HUES6 (cell line): ENCODE results near the gene FRYL.
"Not testable (repeated sequence)": the region's sequence is repeated elsewhere in the genome, so short reads cannot be mapped to it uniquely, and the experiment has no call there.

Source experiments
- H3K27ac ChIP-seq: 2 replicates; pipeline ENCODE4 v1.7.0; 2013; ENCODE audit warnings: low read depth, mild to moderate bottlenecking, low read length, inconsistent platforms
- H3K27me3 ChIP-seq: 2 replicates; pipeline ENCODE4 v1.6.1; 2013; ENCODE audit warnings: low read length; ENCODE audit not compliant: control insufficient read depth, insufficient read depth
- H3K36me3 ChIP-seq: 2 replicates; pipeline ENCODE4 v1.6.1; 2013; ENCODE audit warnings: low read length; ENCODE audit not compliant: control insufficient read depth, insufficient read depth
- H3K4me1 ChIP-seq: 2 replicates; pipeline ENCODE4 v1.6.1; 2013; ENCODE audit warnings: low read length; ENCODE audit not compliant: control insufficient read depth, insufficient read depth
- H3K4me3 ChIP-seq: 2 replicates; pipeline ENCODE4 v1.5.1; 2013; ENCODE audit warnings: low read depth, low read length
- H3K9ac ChIP-seq: one replicate; pipeline ENCODE4 v1.6.1; 2013; ENCODE audit warnings: mild to moderate bottlenecking, low read length
- H3K9me3 ChIP-seq: 2 replicates; pipeline ENCODE4 v1.6.1; 2013; ENCODE audit warnings: low read depth, low read length; ENCODE audit not compliant: control insufficient read depth, insufficient read depth

The FRYL gene

DNA sequence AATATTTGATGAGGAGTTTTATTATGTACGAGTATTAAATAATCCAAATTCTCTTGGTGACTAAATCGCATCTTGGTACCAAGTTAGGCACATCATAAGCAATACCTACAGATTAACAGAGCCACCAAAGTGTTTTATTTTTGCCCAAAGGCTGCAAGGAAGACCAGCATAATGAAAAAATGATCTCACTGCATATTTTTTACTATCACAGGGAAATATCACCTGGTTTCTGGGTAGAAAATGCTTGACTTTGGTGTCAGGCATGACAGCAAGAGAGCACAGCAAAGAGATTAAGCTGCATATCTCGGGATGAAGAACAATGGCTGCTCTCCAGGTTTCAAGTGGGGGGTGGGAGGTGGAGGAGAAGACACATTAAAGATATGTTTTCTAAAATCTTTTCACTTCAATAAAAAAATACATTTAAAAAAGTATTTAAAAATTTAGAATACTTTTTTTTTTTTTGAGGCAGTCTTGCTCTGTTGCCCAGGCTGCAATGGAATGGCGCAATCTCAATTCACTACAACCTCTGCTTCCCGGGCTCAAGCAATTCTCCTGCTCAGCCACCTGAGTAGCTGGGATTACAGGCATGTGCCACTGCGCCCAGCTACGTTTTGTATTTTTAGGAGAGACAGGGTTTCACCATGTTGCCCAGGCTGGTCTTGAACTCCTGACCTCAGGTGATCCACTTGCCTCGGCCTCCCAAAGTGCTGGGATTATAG lies 86.1 kb downstream of the FRYL start:
- no peaks in the 10 kb centered on the region for H3K9me3 ChIP-seq
- H3K4me3 ChIP-seq, result no peak overlapping the region
- H3K36me3 ChIP-seq, result no peaks in the 10 kb centered on the region
- no peak overlapping the region for H3K9ac ChIP-seq
- H3K4me1 ChIP-seq, result peaks cover 36% of the 10 kb centered on the region
- H3K27me3 ChIP-seq, result no peaks in the 10 kb centered on the region
- no peak overlapping the region for H3K27ac ChIP-seq

DNA sequence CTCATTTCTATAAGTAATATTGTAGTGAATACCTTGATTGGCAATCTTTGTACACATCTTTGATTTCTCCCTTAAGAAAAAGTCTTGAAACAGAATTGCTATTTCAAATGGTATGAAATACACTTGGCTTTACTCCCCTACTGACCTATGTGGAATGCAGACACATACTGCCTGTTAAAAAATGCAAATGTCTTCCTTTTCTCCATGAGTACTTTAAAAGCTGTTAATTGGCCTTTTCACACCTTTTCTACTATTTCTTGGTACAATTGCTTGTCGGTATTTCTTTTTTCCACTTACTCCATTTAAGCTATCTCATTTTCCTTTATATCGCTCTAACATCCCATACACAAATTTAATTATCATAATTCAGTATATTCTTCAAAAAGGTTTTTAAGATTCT lies 87.2 kb downstream of the FRYL start:
- H3K4me1 ChIP-seq, result peaks cover 27% of the 10 kb centered on the region
- no peak overlapping the region for H3K4me3 ChIP-seq
- no peaks in the 10 kb centered on the region for H3K9me3 ChIP-seq
- peak overlapping the region; percentile 57 for H3K27ac ChIP-seq
- H3K36me3 ChIP-seq, result no peaks in the 10 kb centered on the region
- no peak overlapping the region for H3K9ac ChIP-seq
- H3K27me3 ChIP-seq, result no peaks in the 10 kb centered on the region

DNA sequence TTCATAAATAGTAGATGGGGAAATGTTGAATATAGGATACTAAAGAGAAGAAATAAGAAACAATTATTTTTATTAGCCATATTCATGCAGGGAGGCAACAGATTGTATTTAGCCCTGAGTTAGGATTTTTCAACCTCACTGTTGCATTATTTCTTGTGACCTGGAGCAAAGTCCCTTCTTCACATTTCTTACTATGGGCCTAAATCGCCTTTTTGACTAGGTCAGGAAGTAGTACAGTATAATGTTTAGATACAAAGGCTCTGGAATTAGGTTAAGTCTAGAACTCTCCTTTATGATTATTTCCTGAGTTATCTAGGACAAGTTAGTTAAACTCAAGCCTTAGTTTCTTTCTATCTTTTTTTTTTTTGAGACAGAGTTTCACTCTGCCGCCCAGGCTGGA lies 88.0 kb downstream of the FRYL start:
- 0 out of 2 replicates have a peak overlapping the region, but pooled peaks have one; percentile 57 for H3K27ac ChIP-seq
- H3K27me3 ChIP-seq, result no peaks in the 10 kb centered on the region
- no peak overlapping the region for H3K9ac ChIP-seq
- H3K36me3 ChIP-seq, result no peaks in the 10 kb centered on the region
- H3K4me1 ChIP-seq, result peaks cover 31% of the 10 kb centered on the region
- H3K4me3 ChIP-seq, result no peak overlapping the region
- no peaks in the 10 kb centered on the region for H3K9me3 ChIP-seq

DNA sequence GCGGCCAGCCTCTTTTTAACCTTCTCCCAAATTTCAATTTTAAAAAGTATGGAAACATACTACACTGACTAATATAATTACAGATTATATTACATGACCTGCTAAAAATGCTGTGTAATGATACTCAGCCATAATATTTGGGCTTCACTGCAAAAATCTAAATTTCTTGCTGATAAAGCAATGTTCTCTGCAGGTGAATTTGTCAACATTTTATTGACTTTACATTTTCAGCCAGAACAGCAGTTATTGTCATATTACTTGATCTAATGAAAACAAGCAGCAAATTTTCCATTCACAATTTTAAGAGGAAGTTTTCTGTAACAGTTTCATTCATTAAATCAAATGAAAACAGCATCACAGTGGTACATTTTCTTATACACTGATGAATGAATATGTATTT lies 91.1 kb downstream of the FRYL start:
- H3K36me3 ChIP-seq, result no peaks in the 10 kb centered on the region
- no peaks in the 10 kb centered on the region for H3K9me3 ChIP-seq
- no peaks in the 10 kb centered on the region for H3K27me3 ChIP-seq
- no peak overlapping the region for H3K4me3 ChIP-seq
- no peak overlapping the region for H3K27ac ChIP-seq
- H3K9ac ChIP-seq, result no peak overlapping the region
- H3K4me1 ChIP-seq, result peaks cover 23% of the 10 kb centered on the region

DNA sequence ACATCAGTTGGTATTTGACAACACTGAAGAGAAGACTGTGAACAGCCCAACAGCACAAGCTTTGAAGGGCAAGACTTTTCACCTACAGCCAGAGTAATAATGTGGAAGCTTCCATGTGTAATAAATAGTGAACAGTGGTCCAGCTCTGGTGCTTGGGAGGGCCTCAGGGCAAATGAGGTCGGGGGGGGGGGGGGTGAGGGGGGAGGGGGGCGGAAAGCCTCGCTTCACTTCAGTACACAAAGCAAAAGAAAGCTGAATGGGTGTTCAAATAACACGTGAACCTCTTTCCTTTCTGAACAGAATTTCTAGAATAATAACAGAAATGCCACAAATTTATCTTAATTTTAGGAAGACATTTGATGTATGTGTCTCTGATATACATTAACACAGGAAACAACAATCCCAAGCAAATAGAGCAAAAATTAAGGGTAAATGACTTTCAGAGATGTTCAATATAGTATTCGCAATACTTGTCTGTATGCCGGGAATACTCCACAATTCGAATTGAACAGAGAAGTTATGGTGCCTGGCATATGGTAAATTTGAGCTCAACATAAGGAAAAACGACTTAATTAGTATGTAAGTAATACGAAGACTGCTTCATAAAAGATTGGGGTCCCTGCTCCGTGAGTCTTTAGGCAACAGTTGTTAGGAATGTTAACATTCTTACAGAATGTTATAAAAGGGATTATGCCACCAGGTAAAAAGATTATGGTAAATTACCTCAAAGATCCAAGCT lies 92.6 kb downstream of the FRYL start:
- no peak overlapping the region for H3K9ac ChIP-seq
- H3K27ac ChIP-seq, result no peak overlapping the region
- H3K4me1 ChIP-seq, result peaks cover 8% of the 10 kb centered on the region
- no peaks in the 10 kb centered on the region for H3K36me3 ChIP-seq
- no peaks in the 10 kb centered on the region for H3K9me3 ChIP-seq
- no peaks in the 10 kb centered on the region for H3K27me3 ChIP-seq
- no peak overlapping the region for H3K4me3 ChIP-seq

DNA sequence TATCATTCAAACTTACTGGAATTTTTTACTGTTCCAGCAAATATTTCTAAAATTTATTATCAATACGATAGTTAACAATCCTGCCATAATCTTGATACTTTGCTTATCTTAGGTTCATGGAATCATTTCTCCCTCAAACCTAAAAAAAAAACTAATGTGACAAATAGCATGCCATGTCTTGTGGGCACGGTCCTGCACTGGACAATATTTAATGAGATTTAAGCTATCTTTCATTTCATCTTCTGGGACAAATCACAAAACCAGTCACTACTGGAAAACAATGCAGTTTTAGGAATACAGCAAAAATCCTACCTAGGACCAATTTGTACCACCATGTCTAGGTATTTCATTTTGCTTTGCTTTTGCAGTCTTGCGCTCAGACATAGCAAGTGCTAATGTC lies 93.7 kb downstream of the FRYL start:
- Histone ChIP-seq H3K27me3 (no peaks in the 10 kb centered on the region), H3K4me3 (no peak overlapping the region), H3K9ac (no peak overlapping the region), H3K9me3 (no peaks in the 10 kb centered on the region), H3K4me1 (peaks cover 7% of the 10 kb centered on the region), H3K27ac (no peak overlapping the region), H3K36me3 (no peaks in the 10 kb centered on the region)

DNA sequence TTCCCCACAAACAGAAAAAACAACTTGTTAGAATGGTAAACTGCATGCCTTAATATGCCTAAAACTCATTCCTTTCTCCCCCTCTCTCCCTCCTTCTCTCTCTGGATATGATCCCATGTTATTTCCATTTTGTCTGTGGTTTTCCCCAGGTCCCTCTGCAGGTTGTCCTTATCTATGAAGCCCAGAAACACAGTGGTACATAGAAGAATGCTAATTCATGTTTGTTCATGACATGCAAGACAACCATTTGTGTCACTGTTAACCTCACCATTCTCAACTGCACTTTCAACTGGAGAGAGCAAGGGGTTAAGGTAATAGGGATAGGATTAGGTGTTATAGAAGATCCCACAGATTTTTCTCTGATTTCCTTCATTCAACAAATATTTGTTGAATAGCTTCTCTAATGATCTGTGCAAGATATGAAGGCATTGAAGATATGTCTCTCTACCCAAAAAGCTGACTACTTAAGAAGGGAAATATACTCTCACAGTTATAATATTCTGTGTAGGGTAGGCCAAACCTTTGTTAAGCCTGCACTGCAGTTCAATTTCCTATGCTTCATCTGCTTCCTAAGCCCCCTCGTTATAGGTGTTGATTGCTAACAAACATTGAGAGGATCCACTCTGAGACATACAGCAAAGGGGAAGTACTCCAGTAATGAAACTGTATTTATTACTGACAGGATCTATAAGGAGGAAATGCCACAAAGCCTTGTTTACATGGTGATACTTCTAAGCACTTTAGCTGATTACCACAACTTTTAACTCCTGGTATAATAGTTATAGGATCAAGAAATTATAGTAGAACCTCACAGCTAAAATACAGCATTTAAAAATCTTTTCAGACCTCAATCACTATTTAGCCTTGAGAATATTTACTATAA lies 96.1 kb downstream of the FRYL start:
- no peak overlapping the region for H3K9ac ChIP-seq
- peaks cover 7% of the 10 kb centered on the region for H3K4me1 ChIP-seq
- H3K4me3 ChIP-seq, result no peak overlapping the region
- H3K9me3 ChIP-seq, result no peaks in the 10 kb centered on the region
- no peak overlapping the region for H3K27ac ChIP-seq
- H3K27me3 ChIP-seq, result no peaks in the 10 kb centered on the region
- no peaks in the 10 kb centered on the region for H3K36me3 ChIP-seq

DNA sequence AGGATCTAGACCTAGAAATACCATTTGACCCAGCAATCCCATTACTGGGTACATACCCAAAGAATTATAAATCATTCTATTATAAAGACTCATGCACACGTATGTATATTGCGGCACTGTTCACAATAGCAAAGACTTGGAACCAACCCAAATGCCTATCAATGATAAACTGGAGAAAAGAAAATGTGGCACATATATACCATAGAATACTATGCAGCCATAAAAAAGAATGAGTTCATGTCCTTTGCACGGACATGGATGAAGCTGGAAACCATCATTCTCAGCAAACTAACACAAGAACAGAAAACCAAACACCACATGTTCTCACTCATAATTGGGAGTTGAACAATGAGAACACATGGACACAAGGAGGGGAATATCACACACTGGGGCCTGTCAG lies 97.2 kb downstream of the FRYL start:
- not testable (repeated sequence) for H3K27ac ChIP-seq, H3K4me1 ChIP-seq, H3K27me3 ChIP-seq, H3K36me3 ChIP-seq, H3K9ac ChIP-seq, H3K4me3 ChIP-seq, H3K9me3 ChIP-seq

DNA sequence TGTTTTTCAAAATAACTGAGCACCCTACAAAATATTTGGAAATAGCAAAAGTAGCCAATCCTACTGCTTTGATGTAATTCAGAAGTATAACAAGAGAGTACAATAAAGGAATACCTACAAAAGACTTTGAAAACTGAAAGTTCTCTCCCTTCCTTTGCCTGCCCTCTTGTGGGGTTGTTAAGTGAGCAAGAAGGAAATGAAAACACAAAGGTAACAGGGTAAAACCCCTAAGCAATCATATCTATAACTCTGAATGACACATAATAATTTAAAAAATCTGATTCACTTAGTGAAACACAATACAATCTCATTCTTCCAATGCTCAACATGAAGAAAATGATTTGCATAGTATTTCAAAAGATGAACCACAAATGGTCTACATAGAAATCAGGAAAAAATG lies 98.2 kb downstream of the FRYL start:
- Histone ChIP-seq H3K9me3 (no peaks in the 10 kb centered on the region), H3K4me3 (no peak overlapping the region), H3K27me3 (no peaks in the 10 kb centered on the region), H3K27ac (no peak overlapping the region), H3K4me1 (no peaks in the 10 kb centered on the region; the same call in 1 of the 2 replicates), H3K36me3 (no peaks in the 10 kb centered on the region), H3K9ac (no peak overlapping the region)

DNA sequence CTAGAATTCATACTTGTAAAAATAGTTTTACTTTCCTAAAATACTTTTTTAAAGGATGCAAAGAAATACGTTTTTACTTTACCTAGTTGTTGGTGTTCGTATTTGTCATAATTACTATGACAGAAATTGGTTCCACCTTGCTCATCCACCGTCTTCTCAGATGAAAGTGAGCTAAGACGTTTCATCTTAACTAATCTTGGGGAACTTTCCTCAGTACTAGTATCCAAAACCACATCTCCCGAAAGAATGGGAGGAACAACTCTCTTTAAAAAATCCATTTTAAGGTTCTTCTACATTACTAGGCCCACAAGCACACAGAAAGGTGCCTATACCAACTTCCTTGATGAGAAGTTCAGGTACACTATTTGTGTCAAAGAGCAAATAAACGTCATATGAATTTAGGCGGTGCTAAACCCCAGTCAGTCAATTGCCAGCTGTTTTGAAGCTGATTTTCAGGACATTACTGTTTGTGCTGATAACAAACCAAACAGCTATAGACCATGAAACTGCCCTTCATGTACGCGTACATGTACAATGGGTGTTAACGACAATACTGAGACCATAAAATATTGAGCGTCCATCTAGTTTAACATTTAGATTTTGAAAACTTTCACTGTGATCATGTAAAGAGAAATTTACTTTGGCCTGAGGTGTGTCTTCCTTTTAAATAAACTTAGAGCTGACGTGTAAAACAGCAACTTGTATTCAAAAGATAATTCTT lies 99.1 kb downstream of the FRYL start:
- no peaks in the 10 kb centered on the region; the same call in 1 of the 2 replicates for H3K4me1 ChIP-seq
- no peaks in the 10 kb centered on the region for H3K36me3 ChIP-seq
- no peaks in the 10 kb centered on the region for H3K9me3 ChIP-seq
- no peak overlapping the region for H3K9ac ChIP-seq
- H3K27ac ChIP-seq, result no peak overlapping the region
- H3K27me3 ChIP-seq, result no peaks in the 10 kb centered on the region
- H3K4me3 ChIP-seq, result no peak overlapping the region
